GM04504 (cell line): ENCODE data around the gene LRRC70.

Source experiments
- DNase-seq: peaks from one replicate; pipeline ENCODE4 v3.0.0-alpha.2; 2012; ENCODE audit warnings: low read depth

Gene LRRC70

DNA sequence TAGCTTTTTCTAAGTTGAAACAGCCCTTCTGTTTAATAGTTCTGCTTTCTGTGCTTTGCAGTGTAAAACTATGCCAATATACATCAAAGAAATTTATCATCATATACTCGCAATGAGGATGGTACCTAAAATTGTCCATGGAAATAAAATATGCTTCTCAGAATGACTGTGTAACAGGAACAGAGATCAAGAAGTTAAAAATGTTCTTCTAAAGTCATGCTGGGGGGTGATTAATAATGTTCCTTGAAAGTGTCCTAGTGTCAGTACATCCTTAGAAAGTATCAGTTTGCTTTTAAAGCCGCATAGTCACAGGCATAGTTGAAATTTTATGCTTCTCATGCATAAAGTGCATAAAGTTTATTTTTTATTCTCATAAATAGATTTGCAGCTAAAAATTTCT is 4.0 kb upstream of the LRRC70 start:
- no peak for DNase-seq

DNA sequence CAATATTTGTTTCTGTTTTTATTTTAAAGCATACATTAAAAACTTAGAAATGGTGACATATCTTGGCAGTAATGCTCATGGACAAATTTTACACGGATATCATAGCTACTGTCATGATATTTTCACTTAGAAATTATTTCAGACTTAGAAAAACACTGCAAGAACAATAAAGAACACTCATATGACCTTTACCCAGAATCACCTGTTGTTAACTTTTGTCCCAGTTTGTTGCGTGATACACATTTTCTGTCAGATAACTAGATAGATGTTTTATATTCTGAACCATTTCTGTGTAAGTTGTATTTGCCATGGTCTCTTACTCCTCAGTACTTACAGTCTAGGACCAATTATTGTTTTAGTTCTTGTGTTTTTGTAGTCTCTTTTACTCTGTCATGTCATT is 3.6 kb upstream of the LRRC70 start:
- DNase-seq = no peak

DNA sequence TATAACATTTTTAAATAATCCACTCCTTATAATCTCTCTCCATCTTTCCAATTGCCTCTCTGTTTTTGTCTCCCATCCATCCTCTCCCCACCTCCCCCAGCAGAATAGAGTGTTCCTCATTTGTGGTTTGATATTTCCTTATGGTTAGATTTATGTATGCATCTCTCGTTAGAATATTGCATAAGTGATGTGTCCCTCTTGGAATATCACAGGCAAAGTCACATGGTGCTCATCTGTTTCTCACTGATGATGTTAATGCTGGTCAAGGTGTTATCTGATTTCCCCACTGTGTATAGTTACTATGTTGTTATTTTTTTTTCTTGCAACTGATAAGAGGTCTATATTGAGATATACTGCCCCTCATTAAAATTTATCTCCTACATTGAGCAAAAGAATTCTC is 3.1 kb upstream of the LRRC70 start:
- no peak for DNase-seq

DNA sequence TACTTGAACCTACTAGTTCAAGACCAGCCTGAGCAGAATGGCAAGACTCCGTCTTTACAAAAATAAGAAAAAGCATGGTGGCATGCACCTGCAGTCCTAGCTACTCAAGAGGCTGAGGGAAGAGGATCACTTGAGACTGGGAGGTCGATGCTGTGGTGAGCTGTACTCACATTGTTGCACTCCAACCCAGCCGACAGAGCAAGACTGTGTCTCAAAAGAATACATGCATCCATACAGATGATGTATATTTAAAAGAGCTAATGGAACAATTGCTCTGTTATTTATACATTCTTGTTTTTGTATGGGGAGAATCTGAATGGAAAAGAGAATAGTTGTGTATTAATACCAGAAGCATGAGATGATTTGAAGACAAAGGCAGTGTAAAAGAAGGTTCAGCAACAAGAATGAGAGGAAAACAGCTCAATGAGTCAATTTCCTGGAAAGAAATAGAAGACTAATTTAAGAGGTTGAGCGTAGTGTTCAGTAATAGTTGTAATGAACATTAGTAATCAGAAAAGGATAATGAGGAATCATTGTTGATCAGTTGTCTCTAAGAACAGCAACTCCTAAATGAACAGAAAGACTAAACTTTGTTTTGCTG is 1.9 kb upstream of the LRRC70 start:
- DNase-seq = no peak

DNA sequence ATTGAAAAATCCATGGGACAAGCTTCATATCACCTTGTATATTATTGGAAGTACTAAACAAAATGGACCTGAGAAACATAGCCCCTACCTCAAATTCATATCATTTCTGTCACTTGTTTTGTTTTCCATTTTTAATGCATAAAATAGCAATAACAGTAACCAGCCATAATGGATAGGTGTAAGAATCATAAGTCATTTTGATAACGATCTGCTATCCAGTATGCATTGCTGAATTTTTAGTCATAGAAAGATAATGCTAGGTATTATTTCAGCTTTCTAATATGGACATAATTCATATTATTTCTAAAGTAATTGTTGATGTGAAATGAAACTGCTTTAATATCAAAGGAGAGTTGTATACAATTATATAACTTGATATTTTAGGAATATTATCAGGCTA is 1.1 kb upstream of the LRRC70 start:
- no peak for DNase-seq

DNA sequence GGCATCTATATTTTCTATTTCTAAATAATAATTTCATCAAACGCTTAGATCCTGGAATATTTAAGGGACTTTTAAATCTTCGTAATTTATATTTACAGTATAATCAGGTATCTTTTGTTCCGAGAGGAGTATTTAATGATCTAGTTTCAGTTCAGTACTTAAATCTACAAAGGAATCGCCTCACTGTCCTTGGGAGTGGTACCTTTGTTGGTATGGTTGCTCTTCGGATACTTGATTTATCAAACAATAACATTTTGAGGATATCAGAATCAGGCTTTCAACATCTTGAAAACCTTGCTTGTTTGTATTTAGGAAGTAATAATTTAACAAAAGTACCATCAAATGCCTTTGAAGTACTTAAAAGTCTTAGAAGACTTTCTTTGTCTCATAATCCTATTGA is 1.1 kb downstream of the LRRC70 start:
- DNase-seq = no peak

DNA sequence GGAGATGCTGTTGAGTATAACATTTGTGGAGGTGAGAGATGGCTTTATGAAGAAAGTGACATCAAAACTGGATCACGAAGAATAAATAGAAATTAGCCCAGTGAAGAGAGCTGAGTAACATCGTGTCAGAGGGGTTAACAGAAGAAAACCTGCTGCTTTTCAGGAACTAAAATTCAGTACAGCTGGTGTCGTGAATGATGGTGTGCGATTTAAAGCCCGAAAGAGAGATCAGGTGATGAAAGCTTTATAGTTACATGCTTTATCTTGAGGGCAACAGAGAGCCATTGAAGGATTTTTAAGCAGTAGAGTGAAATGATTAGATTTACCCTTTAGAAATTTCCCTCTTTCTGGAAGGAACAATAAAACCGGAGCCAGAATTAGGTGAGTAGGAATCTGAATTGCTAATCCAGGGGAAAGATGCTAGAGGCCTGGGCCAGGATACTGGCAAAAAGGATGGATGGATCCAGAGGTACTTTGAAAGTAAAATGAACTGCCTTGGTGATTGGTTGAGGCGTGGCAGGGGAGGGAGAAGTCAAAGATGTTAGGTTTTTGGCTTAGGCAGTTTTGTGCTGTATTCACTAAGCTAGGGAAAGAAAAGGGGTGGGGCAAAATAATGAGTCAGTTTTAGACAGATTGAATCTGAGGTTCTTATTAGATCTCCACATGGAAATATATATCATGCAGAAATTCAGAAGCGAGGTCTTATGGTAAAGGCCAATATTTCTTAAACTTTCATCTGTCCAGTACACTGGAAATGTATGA is 3.4 kb downstream of the LRRC70 start:
- DNase-seq = no peak

DNA sequence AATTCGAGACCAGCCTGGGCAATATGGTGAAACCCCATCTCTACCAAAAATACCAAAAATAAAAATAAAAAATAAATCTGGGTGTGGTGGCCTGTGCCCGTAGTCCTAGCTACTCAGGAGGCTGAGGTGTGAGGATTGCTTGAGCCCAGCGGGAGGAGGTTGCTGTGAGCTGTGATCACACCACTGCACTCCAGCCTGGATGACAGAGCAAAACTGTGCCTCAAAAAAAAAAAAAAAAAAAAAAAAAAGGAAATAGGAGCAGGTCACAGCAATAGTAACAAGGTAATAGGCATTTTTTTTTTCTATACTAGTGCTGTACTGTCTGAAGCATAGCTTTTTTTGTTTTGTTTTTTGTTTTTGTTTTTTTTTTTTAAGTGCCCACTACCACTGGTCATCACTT is 5.8 kb downstream of the LRRC70 start:
- DNase-seq = no peak

DNA sequence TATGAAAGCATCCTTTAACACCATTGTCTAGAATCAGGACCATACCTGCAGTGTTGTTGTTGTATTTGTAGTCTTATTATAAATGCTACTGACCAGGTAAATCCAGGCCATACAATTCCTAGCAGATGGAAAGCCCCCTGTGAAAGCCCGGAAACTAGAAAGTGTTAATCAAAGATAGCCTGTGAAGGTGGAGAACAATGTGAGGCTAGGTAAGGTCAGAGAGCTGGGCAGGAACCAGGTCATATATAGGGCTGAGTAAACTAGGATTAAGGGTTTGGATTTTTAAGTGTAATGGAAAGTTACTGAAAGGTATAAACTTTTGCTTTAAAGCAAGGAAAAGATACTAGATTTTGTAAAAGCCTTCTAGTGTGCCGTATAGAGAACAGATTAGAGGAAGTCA is 6.7 kb downstream of the LRRC70 start:
- DNase-seq = no peak

DNA sequence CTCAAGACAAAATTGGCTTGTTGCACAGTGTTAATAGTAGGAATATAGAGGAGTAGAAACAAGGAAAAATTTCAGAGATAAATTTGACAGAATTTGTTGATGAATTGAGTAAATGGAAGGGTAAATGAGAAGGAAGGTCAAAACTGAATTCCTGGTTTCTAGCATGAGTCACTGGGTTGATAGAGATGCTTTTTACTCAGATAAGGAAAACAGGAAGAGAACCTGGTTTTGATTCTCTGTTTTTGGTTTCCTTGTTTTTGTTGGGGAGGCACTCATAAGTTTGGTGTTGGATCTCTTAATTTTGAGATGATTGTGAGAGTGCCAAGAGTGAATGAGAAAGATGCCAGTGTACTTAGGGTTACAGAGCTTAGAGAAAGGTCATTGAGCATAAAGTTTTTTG is 7.1 kb downstream of the LRRC70 start:
- no peak for DNase-seq

DNA sequence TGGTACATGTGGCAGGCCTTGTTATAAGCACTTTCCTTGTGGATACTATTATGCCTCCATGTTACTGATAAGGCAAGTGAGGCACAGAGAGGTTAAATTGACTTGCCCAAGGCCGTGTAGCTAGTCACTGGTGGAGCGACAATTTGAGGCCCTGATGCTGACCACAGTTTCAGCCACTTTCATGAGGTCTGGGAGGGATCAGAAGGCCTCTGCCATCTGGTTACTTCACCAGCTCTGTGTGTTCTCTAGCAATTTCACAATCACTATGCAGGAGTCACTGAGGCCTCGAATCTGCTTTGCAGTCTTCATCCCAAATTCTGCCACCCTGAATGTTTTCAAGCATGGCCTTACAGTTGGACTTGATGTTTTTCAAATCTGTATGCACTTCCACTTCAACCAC is 9.1 kb downstream of the LRRC70 start:
- DNase-seq = no peak

DNA sequence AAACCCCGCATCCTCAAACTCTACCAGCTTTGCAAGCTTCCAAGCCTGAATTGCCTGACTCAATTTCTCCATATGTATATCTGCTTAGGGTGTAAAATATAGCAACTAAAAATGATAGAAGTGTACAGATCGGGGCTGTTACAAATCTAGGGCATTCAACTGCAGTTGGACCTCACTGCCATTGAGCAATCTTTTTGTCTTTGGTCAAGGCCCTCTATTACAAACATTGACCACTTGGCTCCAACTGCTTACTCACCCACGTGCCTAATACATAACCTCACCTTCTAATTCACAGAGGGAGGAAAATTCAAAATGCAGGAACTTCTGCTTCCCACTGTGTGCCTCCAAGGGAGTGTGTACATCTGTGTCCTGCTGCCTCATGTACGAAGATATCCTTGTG is 10.0 kb downstream of the LRRC70 start:
- DNase-seq = no peak

DNA sequence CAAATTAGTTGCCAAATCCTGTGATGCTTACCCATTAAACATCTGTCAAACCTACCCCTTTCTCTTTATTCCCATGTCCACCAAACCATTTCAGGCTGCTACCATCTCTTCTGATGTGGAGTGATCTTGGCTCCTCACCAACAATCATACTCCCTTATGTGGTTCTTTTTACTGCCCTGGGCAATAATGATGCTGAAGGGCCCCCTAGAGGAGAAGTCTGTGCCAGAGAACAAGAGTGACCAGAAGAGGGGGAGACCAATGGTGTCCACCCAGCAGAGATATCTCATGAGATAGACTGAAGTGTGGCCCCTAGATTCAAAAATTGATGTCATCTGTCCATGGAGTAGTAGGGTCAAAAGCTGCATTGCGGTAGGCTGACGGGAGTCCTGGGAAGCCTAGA is 10.9 kb downstream of the LRRC70 start:
- no peak for DNase-seq

DNA sequence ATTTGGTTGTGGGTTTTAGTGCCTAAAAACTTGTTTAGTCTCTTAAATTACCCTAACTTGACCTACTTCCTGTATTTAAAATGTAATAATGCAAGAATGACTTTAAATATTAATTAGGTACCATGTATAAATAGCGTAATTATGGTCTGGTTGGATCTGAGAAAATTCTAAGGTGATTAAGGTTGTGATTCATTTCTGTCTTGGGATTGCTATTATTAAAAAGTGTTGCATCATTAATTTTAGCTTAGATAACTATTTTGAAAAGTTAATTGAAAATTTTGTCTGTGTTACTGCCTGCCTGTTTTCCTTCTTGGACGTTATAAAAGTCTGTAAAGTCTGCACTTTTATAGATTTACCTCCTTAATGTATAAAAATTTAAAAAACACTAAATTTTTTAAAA is 11.8 kb downstream of the LRRC70 start:
- no peak for DNase-seq

DNA sequence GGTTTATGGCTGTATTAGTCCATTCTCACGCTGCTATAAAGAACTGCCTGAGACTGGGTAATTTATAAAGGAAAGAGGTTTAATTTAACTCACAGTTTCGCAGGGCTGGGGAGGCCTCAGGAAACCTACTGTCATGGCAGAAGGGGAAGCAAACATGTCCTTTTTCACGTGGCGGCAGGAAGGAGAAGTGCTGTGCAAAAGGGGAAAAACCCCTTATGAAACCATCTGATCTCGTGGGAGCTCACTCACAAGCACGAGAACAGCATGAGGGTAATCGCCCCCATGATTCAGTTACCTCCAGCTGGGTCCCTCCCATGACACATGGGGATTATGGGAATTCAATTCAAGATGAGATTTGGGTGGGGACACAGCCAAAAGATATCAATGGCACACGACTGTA is 13.9 kb downstream of the LRRC70 start:
- no peak for DNase-seq

DNA sequence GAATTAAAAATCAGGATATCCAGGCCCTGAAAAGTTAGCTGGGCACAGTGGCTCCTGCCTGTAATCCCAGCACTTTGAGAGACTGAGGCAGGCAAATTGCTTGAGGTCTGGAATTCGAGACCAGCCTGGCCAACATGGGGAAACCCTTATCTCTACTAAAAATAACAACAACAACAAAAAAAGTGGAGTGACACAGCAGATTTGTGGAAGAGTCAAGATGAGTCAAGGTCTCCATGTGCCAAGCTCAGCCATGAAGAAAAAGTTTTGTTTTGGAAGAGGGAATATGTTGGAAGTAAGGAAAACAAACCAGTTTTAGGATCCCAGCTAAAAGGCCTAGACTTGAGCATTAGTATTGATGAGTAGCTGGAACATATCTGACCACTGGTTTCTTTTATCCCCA is 14.7 kb downstream of the LRRC70 start:
- DNase-seq = peak; percentile 11

DNA sequence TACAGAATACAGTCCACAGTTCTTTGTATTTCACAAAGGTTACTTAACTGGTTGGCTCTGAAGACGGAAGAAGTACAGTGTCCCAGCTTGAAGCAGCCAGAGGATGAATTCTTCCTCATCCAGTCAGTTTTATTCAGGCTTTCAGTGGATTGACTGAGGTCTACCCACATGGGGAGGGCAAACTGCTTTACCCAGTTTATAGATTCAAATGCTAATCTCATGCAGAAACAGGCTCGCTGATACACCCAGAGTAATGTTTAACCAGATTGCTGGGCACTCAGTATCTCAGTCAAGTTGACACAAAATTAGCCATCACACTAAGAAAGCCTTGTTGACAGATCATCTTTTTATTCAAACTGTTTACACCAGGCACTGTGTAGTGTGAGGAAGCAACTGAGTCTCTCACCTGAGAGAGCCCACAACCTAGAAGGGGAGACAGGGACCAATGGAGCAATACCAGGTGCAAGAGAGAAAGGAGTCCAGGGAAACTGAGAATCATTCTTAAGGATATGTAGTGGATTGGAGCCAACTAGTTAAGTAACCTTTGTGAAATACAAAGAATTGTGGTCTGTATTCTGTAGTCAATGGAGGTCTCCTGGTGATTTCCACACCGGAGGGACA is 15.9 kb downstream of the LRRC70 start:
- DNase-seq = no peak

DNA sequence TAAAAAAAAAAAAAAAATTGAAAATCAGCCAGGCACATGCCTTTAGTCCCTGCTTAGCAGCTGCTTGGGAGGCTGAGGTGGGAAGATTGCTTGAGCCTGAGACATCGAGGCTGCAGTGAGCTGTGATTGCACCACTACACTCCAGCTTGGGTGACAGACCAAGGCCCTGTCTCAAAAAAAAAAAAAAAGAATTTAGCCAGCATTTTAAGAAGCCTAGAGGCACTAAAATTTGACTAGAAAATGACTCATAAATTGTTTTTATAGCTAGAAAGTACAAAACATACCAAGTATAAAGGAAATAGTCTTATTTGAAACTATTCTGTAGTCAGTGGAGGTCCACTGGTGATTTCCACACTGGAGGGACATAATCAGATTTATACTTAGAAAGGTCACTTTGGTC is 17.5 kb downstream of the LRRC70 start:
- peak; percentile 14 for DNase-seq

DNA sequence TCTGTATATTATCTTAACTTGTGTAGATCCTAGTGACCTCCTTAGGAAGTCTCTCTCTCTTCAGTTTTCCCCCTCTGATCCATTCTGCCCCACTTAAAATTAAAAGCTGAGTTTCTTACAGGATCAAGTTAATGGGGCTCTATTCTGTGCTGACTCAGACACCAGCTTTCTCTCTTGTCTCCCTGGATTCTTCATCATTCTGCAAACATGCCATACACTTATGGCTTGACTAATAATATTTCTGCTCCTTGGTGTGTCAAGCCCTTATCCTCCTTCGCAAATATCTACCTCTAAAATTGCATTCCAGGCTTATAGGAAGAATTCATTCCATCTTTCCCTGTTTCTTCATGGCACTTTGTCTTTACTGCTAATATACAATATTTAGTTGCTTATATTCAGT is 18.1 kb downstream of the LRRC70 start:
- no peak for DNase-seq

DNA sequence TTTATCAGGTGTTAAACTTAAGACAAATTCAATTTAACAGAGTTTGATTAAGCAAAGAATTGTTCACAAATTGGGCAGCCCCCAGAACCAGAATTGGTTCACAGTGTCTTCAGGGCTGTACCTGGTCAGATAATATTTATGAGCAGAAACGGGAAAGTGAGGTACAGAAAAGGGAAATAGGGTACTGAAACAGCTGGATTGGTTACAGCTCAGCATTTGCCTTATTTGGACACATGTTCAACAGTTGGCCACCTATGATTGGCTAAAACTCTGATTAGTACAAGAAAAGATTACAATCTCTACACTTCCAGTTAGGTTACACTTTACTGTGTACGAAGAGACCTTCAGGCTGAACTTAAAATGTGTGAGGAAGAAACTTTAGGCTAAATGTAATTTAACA is 18.7 kb downstream of the LRRC70 start:
- DNase-seq = no peak

DNA sequence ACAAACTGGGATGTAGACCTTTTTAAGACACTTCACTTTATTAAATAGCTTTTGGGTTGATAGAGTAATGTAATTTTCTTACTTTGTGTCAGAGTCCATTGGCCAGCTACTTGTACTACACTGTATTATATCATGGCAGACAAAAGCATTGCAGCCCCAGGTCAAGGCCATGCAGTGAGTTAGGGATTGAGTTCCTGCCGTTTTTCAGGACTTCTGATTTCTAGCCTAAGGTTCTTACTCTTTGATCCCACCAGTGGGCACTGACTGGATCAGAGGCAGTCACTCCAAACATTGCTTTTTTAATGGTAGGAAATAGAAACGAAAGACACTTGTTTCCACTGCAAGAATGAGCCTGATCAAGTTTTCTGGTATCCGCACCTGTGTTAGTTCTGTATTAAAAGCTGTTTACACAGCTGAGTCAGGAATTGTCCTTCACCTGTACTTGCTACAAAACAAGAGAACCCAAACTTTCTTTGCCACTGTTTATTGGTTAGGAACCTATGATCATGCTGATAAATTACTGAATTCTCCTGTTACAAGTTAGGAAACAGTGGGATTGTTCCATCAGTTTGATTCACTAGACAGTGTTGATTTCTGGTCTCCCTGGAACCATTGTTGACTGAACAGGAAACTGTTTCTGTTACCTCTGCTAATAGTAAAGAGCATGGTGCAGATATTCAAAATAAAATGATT is 22.1 kb downstream of the LRRC70 start:
- DNase-seq = no peak

DNA sequence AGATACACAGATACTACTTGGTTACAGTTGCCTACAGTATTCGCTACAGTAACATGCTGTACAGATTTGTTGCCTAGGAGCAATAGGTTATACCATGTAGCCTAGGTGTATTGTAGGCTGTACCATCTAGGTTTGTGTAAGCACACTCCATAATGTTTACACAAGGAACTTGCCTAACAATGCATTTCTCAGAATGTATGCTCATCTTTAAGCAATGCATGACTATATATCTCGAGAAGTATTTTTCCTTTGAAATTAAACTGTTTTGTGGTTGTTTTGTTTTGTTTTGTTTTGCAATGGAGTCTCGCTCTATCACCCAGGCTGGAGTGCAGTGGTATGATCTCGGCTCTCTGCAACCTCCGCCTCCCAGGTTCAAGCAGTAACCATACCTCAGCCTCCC is 25.3 kb downstream of the LRRC70 start:
- DNase-seq = no peak

DNA sequence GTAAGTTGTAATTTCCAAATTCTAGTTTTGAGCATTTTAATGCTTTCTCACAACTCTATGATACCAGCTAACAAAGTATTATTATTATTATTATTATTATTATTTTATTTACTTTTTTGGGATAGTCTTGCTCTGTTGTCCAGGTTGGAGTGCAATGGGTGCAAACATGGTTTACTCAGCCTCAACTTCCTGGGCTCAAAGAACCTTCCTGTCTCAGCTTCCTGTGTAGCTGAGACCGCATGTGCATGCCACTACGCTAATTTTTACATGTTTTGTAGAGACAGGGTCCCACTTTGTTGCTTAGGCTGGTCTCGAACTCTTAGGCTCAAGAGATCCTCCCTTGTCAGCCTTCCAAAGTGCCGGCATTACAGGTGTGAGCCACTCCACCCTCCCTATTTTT is 27.0 kb downstream of the LRRC70 start:
- no peak for DNase-seq
